Tibial nerve (tissue), 3 donors: ENCODE data around the gene BFAR.

Experiments used
- POLR2A ChIP-seq, 2 donors: fragments of 450-650 bp; IDR thresholded peaks; one replicate each; pipeline ENCODE4 v1.6.1; 2017; ENCODE audit warnings: antibody characterized with exemption in 2 of 2, mild to moderate bottlenecking in 2 of 2, moderate library complexity in 2 of 2
- TF ChIP-seq, protein P1 (sequence below), 5 experiments: fragments of 200-600 bp in 3 of 5; fragments of 450-650 bp in 2 of 5; sonication (generic) in 3 of 5; IDR thresholded peaks; one replicate each; pipeline ENCODE4 v1.5.1; 2016 to 2019; ENCODE audit warnings: antibody characterized with exemption in 5 of 5, mild to moderate bottlenecking in 3 of 5, moderate library complexity in 2 of 5

DNA sequence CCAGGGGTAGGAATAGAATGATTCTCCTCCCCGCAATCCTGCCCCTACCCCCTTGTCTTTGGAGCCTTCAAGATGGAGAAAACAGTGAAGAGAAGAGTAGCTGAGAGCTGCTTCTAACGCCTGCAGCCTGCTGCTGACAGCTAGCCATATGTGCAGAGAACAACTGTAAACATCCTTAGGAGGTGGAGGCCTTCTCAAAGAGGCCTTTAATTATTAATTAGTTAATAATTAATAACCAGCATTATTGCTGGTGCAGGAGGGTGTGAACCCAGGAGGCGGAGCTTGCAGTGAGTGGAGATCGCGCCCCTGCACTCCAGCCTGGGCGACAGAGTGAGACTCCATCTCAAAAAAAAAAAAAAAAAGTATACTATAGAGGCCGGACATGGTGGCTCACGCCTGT, 8.5 kb downstream of the BFAR start:
- no peak for TF ChIP-seq POLR2A (IDR thresholded peaks at IDR 0.05)
- TF ChIP-seq, protein P1, sequence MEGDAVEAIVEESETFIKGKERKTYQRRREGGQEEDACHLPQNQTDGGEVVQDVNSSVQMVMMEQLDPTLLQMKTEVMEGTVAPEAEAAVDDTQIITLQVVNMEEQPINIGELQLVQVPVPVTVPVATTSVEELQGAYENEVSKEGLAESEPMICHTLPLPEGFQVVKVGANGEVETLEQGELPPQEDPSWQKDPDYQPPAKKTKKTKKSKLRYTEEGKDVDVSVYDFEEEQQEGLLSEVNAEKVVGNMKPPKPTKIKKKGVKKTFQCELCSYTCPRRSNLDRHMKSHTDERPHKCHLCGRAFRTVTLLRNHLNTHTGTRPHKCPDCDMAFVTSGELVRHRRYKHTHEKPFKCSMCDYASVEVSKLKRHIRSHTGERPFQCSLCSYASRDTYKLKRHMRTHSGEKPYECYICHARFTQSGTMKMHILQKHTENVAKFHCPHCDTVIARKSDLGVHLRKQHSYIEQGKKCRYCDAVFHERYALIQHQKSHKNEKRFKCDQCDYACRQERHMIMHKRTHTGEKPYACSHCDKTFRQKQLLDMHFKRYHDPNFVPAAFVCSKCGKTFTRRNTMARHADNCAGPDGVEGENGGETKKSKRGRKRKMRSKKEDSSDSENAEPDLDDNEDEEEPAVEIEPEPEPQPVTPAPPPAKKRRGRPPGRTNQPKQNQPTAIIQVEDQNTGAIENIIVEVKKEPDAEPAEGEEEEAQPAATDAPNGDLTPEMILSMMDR (IDR thresholded peaks at IDR 0.05), result no peak
